ENCODE results near the gene WDR27. TPM values are rescaled to one million over a fixed set of nuclear protein-coding genes. Genes with fewer than 3 reads are reported as not detected.
A peak's percentile ranks its signal among the peaks of the same experiment; 100 is the strongest.

Gene WDR27
- polyA plus RNA-seq, 5 donors, result 70.7 to 103 (median 79.6) TPM

- no peak for DNase-seq
Observed at GRCh38 chr6:169568314-169569087, 133.3 kb downstream of the WDR27 start.

DNA sequence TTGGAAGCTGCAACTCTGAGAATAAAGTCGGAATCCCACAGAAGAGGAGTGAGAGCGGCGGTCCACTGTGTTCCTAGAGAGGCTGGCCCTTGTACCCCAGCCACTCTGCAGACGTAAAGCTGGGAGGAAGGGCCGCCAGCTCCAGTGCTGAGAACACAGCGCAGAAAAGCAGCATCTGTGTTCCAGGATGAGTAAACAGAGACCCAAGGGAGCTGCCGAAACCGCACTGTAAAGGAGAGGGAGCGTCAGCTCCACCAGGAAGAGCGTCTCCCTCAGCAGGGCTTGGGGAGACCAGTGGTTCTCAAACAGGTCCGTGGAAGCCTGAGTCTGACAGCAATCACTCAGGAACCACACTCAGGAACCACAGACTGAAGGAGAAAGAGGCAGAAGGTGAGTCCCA, 134.0 kb downstream of the WDR27 start:
- DNase-seq, result no peak

- DNase-seq, result no peak
Observed at GRCh38 chr6:169566961-169567750, 134.7 kb downstream of the WDR27 start.

DNA sequence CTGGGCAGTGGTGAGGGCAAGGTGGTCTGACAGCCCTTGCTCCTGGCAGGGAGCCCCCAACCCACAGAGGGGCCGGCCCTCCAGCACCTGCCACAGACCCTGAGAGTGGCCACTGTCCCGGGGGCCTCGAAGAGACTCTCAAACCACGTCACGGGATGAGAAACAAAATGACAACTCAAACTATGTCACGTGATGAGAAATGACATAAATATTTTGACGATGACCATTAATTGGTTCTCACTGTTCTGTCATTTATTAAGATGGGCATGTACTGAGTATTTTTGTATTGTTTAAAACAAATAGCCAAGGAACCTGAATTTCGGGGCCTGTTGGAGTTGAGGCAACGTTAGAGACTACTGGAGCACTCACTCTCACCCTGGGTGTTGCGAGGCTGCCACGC, 135.5 kb downstream of the WDR27 start:
- DNase-seq, result no peak

DNA sequence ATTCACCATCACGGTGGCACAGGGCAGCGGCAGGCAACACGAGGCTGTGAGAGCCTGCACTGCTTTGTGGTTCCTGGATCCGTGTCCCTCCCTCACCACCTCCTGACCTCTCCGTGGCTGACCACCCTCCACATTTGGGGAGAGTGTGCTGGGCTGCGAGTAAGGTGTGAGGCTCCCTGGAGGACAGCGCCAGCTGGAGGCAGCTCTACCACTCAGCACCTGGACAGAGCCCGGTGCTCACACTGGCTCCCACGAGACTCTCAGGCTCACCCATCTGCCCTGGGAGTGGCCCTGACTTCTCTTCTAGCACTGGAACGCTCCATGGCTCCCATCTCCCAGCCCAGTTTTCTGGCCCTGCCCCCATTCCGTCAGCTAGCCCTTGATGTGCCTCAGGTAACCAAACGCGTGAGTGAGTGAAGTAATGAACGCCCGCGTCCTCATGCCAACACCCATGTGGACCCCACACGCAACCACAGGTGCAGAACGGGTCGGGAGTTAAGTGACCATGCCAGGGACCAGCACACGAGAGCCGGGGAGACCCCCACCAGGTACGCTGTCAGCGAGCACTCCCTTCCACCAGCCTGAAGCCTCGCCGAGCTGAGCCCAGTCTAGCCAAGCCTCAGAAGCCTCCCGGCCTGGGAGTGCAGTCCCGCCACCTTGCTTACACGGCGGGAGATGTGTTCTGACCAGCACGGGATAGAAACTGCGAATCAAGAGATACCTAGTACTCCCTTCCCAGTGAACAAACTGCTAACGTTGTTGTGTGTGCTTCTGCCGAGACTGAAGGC, 137.2 kb downstream of the WDR27 start:
- no peak for DNase-seq

GRCh38 chr6:169561665-169562064, 140.2 kb downstream of the WDR27 start:
- DNase-seq, result no peak

- no peak for DNase-seq
Observed at GRCh38 chr6:169559592-169559991, 142.2 kb downstream of the WDR27 start.

DNA sequence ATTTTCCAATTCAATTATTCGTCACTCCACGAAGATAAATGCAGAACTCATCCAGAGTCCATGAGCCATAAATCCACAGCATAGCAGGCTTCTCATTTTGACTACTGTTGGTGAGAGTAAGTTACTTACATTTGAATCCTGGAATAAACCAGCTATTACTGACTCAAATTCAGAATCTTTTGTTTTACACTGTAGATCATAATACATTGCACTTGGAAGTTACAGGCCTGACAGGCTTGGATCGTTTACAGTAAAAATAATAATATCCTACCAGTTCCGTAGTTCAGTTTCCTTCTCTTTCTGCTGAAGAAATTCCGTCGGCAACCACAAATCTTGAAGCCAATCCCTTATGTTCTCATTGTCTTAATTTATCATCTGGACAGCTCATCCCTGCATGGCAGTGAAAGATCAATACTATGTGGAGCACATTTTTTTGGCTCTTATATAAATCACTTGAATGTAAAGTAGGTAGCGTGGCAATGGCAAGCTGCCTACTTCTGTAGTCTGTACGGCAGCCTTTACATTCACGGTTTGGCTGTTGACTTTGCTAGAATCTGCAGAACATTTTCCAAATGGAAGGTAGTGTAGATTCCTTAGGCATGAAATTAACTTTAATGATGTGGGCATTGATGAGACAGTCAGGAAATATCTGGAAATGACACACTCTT, 142.9 kb downstream of the WDR27 start:
- DNase-seq, result no peak

GRCh38 chr6:169558378-169558773, 143.5 kb downstream of the WDR27 start:
- no peak for DNase-seq

GRCh38 chr6:169557887-169558286, 143.9 kb downstream of the WDR27 start:
- DNase-seq, result no peak

DNA sequence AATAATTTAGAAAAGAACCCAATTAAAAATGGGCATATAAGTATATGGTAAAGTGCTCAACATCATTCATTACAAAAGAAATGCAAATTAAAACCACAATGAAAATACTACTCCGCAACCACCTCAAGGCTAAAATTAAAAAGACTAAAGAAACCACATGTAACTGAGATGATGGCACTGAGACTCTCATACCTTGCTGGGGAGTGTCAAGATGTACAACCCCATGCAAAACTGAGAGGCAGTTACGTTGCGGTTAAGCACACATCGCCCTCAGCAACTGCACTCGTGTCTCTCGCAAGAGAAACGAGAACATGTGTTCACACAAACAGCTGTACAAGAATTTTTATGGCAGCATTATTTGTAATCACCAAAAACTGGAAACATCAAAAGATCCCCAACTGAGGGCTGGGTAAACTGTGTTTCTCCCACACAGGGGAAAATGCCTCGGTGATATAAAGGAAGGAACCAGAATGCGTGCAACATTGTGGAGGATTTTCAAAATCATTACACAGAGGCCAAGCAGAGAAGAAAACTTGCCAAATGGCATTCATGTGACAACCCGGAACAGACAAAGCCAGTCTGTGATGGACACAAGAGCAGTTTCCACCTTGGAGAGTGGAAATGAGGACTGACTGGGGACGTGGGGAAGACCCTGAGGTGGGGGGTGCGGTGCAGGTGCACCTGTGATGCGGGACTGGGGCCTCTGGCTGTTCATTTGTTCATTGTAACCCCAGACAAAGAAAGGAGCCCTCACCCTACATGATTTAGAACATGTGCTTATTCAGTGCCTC, 144.9 kb downstream of the WDR27 start:
- DNase-seq, result no peak

- no peak for DNase-seq
Observed at GRCh38 chr6:169555971-169556617, 145.7 kb downstream of the WDR27 start.

DNA sequence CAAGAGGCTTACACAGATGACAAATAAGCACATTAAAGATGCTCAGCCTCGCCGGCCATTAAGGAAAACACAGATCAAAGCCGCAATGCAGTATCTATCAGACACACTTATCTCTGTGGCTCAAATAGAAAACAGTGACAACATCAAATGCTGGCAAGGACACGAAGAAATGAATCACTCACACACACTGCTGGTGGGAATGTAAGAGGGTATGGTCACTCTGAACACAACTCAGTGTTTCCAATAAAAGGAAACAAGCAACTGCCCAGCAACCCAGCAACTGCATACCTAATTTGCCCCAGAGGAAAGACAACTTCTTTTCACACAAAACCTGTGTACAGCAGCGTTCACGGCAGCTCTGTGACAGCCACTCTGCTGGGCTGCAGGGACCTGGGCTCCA, 155.8 kb downstream of the WDR27 start:
- DNase-seq, result no peak

DNA sequence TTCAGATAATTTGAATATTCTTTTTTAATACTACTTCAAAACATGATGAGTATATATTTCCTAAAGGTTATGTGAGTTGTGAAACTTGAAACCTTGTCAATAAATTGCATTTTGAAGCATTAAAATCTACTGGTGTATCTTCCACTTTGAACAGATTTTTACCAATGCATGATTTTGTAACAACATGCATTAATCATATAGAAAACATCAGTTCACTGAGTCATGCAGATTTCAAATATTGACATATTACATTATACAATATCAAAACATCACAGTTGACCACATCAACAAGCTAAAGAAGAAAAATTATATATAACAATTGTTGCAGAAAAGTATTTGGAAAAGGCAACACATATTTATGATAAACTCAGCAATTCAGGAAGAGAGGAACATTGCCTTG, 158.1 kb downstream of the WDR27 start:
- DNase-seq, result no peak

GRCh38 chr6:169542491-169542890, 159.3 kb downstream of the WDR27 start:
- no peak for DNase-seq

- peak; percentile 40 to 46 for DNase-seq
Observed at GRCh38 chr6:169539176-169539897, 162.5 kb downstream of the WDR27 start.

DNA sequence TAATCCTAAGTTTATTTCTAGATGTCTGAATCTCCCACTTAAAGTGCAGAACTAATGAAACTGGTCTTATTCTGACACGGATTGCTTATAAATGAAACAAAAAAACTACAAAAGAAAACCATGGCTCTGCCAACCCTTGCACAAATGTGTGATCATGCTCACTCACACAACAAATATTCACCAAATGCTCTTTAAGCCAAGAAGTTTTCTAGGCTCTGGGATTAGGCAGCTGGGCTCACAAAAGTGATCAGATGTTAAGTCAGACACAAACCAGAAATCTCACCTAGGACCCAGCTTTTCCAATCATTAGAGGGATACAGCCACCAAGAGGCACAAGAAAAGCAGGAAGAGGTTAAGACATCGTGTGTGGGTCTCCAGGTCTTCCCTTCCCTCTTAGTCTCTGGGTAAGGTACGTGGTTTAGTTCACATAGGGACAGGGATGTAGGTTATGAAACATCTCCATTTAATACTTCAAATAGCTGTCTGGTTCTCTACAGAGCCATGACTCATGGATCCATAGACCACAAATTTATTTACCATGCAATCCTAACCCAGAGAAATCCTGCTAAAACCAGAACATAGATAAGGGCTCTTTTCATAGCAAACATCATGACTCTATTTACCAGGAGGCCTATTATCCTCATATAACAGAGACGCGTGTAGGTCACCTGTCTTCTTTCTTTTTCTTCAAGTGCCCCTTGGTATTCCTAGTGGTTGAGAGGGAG, 165.2 kb downstream of the WDR27 start:
- no peak for DNase-seq

DNA sequence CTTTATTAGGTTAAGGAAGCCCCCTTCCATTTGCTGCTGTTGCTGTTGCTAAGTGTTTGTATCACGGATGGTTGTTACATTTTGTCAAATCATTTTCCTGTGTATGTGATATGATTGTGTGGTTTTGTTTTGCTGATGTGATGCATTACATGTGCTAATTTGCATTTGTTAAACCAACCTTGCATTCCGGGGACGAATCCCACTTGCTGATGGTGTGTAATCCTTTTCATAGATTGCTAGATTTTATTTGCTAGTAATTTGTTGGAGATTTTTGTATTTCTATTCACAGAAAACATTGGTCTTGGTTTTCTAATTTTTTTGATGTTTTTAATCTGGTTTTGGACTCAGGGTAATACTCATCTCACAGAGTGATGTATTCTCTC, 167.8 kb downstream of the WDR27 start:
- no peak for DNase-seq

Measured in right lung (tissue), 5 donors.